Activated T-cell treated with anti-CD3 and anti-CD28 coated beads for 4 hours (primary cell): ENCODE results near the gene PDE9A.

Experiments
- DNase-seq: peaks from one replicate; pipeline ENCODE4 v3.0.0-alpha.2; 2020

PDE9A gene

GRCh38 chr21:42659416-42660117, 6.1 kb downstream of the PDE9A start:
- no peak for DNase-seq

GRCh38 chr21:42660118-42660470, 6.7 kb downstream of the PDE9A start:
- DNase-seq, result no peak

- no peak for DNase-seq
Measured at GRCh38 chr21:42661688-42662429, 8.4 kb downstream of the PDE9A start.

GRCh38 chr21:42662430-42663199, 9.2 kb downstream of the PDE9A start:
- no peak for DNase-seq

GRCh38 chr21:42663200-42663750, 9.9 kb downstream of the PDE9A start:
- DNase-seq, result no peak

DNA sequence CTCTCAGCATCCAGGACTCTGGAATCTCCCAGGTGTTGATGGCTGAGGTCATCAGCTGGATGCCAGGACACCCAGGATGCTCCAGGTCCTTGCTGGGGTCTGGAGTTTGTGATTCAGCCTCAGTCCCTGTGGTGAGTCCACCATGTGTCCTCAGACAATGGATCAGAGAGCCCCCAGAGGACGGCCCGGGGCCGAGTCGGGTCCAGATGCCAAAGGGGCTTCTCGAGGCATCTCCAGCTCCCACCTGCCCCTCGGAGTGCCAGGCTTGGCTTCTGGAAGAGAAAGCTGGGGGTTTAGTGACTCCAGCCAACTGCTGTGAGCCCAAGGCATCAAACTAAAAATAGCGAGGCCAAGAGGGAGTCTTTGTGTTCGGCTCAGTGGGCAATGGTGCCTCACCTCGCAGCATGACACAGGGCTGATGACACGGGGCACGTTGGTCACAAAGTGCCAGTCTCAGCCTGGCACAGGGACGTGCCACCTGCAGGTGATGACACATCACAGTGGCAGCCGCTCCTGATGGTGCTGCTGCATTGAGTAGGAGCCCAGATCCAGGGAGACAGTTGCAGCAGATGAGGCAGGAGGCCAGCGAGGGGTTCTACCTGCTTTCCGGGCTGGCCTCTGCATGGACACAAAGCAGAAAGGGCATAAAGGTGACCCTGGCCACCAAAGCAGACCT, 10.6 kb downstream of the PDE9A start:
- DNase-seq, result no peak

DNA sequence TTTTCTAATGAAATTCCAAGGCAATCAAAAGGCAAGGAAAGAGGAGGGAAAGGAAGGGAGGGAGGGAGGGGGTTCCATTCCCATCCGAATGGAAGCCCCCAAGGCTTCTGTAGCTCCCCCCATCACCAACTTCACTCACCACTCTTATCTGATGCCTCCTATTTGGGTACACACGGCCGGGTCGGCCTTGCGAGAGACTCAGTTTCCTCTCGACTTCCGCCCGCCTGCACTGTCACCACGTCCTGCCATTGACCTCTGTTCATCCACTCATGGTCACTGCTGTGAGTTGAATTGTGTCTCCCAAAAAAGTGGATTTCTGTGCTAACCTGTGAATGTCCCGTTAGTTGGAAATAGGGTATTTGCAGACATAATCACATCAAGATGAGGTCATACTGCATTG, 11.2 kb downstream of the PDE9A start:
- no peak for DNase-seq

GRCh38 chr21:42665026-42665425, 11.6 kb downstream of the PDE9A start:
- no peak for DNase-seq

GRCh38 chr21:42665484-42665883, 12.1 kb downstream of the PDE9A start:
- no peak for DNase-seq

GRCh38 chr21:42666023-42666747, 12.8 kb downstream of the PDE9A start:
- DNase-seq, result no peak

- no peak for DNase-seq
Measured at GRCh38 chr21:42666925-42667324, 13.5 kb downstream of the PDE9A start.

GRCh38 chr21:42668298-42668992, 15.0 kb downstream of the PDE9A start:
- DNase-seq, result no peak

DNA sequence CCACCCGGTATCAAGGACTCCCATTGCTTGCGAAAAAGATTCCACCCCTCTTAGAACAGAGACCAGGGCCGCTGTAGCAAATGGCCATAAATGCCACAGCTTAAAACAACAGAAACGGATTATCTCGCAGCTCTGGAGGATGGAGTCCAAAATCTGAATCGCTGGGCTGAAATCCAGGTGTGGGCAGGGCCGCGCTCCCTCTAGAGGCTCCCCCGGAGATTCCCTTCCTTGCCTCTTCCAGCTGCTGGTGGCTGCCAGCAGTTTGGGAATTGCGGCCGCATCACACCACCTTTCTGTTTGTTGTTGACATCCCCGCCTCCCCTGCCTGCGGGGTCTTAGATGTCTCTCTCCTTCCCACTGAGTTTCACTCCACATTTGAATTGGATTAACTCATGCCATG, 15.6 kb downstream of the PDE9A start:
- no peak for DNase-seq

DNA sequence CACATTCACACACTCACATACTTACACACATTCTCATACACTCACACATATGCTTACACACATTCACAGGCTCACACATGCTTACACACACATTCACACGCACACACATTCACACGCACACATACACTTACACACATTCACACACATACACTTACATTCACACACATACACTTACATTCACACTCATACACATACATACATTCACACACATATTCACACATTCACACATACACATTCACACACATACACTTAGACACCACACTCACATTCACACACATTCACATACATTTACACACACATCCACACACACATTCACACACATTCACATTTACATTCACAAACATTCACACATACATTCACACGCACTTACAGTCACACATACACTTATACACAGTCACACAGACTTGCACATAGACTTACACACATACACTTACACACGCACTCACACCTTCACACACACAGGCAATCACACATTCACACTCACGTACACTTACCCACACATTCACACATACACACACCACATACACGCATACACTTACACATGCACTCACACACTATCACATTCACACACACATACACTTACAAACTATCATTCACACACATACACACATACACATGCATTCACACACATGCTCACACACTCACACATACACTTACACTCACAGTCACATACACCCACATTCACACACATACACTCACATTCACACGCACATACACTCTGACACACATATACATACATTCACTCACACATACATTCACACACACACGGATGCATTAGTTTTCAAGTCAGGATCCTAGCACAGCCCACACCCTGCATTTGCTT, 16.8 kb downstream of the PDE9A start:
- DNase-seq, result no peak

- no peak for DNase-seq
Measured at GRCh38 chr21:42670884-42671283, 17.5 kb downstream of the PDE9A start.

DNA sequence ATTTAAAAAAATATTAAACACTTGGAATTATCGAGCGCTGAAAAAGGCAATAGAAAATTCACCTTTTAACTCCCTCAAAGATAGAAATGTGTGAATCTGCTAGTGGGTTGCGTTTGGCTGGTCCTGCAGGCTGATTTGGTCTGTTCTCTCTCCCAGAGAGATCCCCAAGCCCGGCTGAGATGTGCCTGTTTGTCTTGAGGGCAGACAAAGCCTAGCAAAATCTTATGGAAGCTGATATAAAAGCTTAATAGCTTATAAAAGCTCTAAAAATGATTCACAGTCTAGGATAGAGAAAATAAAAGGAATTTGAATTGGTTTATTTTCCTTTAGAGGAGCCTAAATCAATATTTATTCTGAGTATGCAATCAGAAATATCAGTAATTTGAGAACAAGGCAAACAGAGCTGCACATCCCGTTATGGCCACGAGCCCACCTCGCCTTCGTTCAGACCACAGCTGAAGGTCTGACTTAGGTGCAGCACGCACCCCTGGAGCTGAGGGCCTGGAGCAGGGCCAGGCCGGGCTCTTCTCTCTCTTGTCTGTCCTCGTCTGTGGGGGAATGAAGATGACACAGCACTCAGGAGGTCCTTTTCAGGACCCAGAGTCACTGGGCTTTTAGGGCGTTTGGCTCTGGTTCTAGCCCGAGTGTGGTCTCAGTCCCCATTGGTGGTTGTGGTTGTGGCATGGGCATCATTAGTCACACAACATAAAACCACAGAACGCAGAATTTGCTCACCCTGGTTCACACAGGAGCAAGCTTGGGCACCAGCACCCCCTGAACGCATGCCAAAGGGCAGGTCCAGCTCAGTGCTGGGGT, 18.6 kb downstream of the PDE9A start:
- DNase-seq, result no peak

DNA sequence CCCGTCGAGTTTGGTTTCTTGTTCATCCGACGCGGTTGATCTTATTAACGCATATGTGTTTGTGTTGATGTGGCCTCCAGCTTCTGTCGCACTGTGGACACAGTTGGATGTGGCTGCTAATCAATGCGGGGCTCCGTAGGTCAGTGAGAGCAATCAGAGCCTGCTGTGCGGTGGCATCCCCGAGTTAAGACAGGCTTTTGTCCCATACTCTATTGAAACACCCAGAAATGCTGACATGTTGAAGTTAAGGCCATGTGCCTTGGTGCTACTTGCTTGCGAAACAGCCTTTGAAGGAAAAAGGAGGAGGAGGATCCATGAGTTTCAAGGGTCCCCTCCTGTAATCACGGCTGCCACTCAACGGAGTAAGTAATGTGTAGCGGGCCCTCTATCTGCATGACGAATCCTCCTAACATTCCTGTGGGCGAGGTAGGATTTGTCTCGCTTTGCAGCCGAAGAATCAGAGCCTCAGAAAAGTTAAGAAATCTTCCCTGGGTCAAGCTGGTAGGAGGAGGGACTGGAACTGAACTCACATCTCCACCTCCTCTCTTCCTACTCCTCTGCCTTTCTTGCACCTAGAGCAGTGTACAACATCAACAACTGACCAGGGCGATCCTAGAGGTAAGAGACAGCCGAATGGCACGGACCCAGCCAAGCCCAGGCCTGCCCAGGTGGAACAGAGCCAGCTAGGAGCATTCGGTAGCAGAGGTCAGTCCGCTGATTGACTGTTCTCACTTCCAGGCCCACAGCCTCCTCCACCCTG, 19.5 kb downstream of the PDE9A start:
- no peak for DNase-seq

GRCh38 chr21:42673633-42674328, 20.4 kb downstream of the PDE9A start:
- DNase-seq, result no peak
